PFSK-1 (cell line): Measurements from ENCODE around the gene BABAM2.

Source experiments
- FOXP2 ChIP-seq: optimal IDR thresholded peaks from 2 replicates; pipeline ENCODE3; 2011; ENCODE audit warnings: borderline replicate concordance, control low read depth, inconsistent platforms; ENCODE audit not compliant: insufficient read depth; ENCODE audit errors: extremely low read length, extremely low read depth
- POLR2AphosphoS5 ChIP-seq: IDR thresholded peaks from 2 replicates; pipeline ENCODE4 v1.6.1; 2012; ENCODE audit warnings: low read depth, mild to moderate bottlenecking, control low read depth, low read length, moderate library complexity
- SIN3A ChIP-seq: IDR thresholded peaks from 2 replicates; pipeline ENCODE4 v1.6.1; 2012; ENCODE audit warnings: mild to moderate bottlenecking, low read length, moderate library complexity, borderline replicate concordance; ENCODE audit not compliant: insufficient read depth
- TAF1 ChIP-seq: IDR thresholded peaks from 2 replicates; pipeline ENCODE4 v1.6.1; 2012; ENCODE audit warnings: low read length, control low read depth, borderline replicate concordance; ENCODE audit not compliant: insufficient read depth
- TF ChIP-seq, protein P1 (sequence below), 2 experiments: IDR thresholded peaks; 2 replicates each; pipeline versions ENCODE4 v1.6.1 to v1.8.0; 2011 to 2012; ENCODE audit warnings: low read depth in 2 of 2, low read length in 2 of 2, control low read depth in 1 of 2, inconsistent platforms in 1 of 2, mild to moderate bottlenecking in 1 of 2, moderate library complexity in 1 of 2; ENCODE audit not compliant: insufficient read depth in 1 of 2

DNA sequence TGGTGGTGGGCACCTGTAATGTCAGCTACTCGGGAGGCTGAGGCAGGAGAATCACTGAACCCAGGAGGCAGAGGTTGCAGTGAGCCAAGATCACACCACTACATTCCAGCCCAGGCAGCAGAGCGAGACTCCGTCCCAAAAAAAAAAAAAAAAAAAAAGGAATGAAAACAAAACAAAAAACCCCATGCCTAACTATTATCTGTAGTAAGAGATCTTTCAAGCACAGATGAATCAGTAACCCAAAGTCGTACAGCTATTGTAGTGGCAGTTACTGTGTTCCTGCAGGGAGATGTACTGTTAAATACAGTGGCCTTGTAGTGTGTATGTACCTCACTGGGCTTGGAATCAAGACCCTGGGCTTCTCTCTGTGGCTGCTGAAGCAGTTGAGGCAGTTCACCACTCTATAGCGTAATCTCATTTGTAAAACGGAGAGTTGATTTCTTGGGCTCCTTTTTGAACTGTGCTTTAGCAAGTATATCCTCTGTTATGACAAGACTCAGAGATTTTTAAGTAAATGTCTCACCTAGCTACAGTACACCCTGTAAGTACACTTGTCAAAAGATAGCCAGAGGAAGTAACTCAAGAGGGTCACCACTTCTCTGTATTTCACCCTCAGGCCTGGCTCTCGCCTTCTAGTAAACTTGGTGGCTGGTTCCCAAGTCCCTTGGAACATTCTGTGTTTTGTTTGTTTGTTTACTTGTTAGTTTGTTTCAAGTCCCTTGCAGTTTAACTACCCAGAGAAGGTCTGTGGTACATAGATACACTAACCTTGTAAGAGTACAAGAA, 392.5 kb downstream of the BABAM2 start:
- no peak for TF ChIP-seq POLR2AphosphoS5
- no peak for TF ChIP-seq SIN3A
- no peak for TF ChIP-seq TAF1
- TF ChIP-seq, protein P1, sequence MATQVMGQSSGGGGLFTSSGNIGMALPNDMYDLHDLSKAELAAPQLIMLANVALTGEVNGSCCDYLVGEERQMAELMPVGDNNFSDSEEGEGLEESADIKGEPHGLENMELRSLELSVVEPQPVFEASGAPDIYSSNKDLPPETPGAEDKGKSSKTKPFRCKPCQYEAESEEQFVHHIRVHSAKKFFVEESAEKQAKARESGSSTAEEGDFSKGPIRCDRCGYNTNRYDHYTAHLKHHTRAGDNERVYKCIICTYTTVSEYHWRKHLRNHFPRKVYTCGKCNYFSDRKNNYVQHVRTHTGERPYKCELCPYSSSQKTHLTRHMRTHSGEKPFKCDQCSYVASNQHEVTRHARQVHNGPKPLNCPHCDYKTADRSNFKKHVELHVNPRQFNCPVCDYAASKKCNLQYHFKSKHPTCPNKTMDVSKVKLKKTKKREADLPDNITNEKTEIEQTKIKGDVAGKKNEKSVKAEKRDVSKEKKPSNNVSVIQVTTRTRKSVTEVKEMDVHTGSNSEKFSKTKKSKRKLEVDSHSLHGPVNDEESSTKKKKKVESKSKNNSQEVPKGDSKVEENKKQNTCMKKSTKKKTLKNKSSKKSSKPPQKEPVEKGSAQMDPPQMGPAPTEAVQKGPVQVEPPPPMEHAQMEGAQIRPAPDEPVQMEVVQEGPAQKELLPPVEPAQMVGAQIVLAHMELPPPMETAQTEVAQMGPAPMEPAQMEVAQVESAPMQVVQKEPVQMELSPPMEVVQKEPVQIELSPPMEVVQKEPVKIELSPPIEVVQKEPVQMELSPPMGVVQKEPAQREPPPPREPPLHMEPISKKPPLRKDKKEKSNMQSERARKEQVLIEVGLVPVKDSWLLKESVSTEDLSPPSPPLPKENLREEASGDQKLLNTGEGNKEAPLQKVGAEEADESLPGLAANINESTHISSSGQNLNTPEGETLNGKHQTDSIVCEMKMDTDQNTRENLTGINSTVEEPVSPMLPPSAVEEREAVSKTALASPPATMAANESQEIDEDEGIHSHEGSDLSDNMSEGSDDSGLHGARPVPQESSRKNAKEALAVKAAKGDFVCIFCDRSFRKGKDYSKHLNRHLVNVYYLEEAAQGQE (IDR thresholded peaks at IDR 0.05; ENCODE audit: insufficient read depth in 1 of 2, low read depth in 2 of 2, low read length in 2 of 2) = no peak
- no peak for TF ChIP-seq FOXP2
